Adrenal gland (tissue), 12 donors: Measurements from ENCODE around the gene TAF1B. TPM values are rescaled to one million over a fixed set of nuclear protein-coding genes. Genes with fewer than 3 reads are reported as not detected.

ENCODE experiments used
- DNase-seq, 7 donors: peaks; one replicate each; pipeline ENCODE4 v3.0.0-alpha.2; 2019 to 2020
- H3K27ac ChIP-seq, 5 donors: fragments of 200-600 bp; sonication (generic) in 4 of 5; 1 replicate in 3 of 5; 2 replicates in 2 of 5; pipeline versions ENCODE4 v1.5.1 to v1.8.0; 2016 to 2020; ENCODE audit warnings: mild to moderate bottlenecking in 1 of 5
- H3K27me3 ChIP-seq: fragments of 200-600 bp; 2 replicates; pipeline ENCODE4 v1.8.0; 2021
- H3K36me3 ChIP-seq, 2 donors: fragments of 200-600 bp; replicated peaks in 1 of 2; 1 replicate in 1 of 2; 2 replicates in 1 of 2; pipeline versions ENCODE4 v1.5.1 to v1.8.0; 2018 to 2022
- H3K4me1 ChIP-seq, 2 donors: fragments of 200-600 bp; replicated peaks in 1 of 2; 1 replicate in 1 of 2; 2 replicates in 1 of 2; pipeline versions ENCODE4 v1.5.1 to v1.8.0; 2018 to 2021
- H3K4me3 ChIP-seq, 4 donors: fragments of 200-600 bp; sonication (generic) in 3 of 4; one replicate each; pipeline ENCODE4 v1.5.1; 2016 to 2018
- H3K9me3 ChIP-seq, 3 donors: fragments of 200-600 bp; sonication (generic) in 1 of 3; replicated peaks in 1 of 3; 1 replicate in 2 of 3; 2 replicates in 1 of 3; pipeline versions ENCODE4 v1.5.1 to v1.8.0; 2016 to 2021
- POLR2A ChIP-seq, 2 donors: fragments of 450-650 bp; IDR thresholded peaks; one replicate each; pipeline ENCODE4 v1.6.1; 2017; ENCODE audit warnings: antibody characterized with exemption in 2 of 2, mild to moderate bottlenecking in 2 of 2, moderate library complexity in 1 of 2
- WGBS, 4 donors: extraction: QIAGEN DNeasy Blood & Tissue Kit in 2 of 4; methylation state at CpG; one replicate each; pipeline versions ENCODE4 v1.1.5 to v1.1.7; 2013 to 2017; 5-methylcytosine and 5-hydroxymethylcytosine counted together
- intact Hi-C, 2 donors: fragments of 100-400 bp; cut with DNase I; formaldehyde crosslinking; loops; one replicate each; pipeline versions ENCODE4 v1.14.1 to v1.15.0; 2022 to 2023
- polyA plus RNA-seq, 3 donors: library from polyadenylated mRNA; stranded (reverse); fragments of 200-250 nt in 2 of 3; fragments of 350-450 nt in 1 of 3; fragmentation: Illumina TruSeq in 1 of 3; extraction: RNeasy Lipid Tissue Mini Kit (QIAGEN cat#74804) in 1 of 3; gene quantifications; one replicate each; pipeline ENCODE4 v1.2.3, GENCODE V29; 2013 to 2014
- total RNA-seq, 9 donors: library from RNA; depleted of rRNA in 4 of 9; stranded (reverse); fragments of >200 nt in 4 of 9; fragments of 120-200 nt in 1 of 9; fragmentation: NEBNext Ultra II Directional in 1 of 9; extraction: Animal tissue kit (Norgen Biotek cat#: 25700) in 1 of 9; gene quantifications; one replicate each; pipeline versions ENCODE4 v1.1.0 to v1.2.4, GENCODE V29; 2013 to 2023
- TF ChIP-seq, protein P1 (sequence below), 6 experiments: fragments of 450-650 bp in 4 of 6; fragments of 200-600 bp in 2 of 6; sonication (generic) in 1 of 6; IDR thresholded peaks; 1 replicate in 5 of 6; 2 replicates in 1 of 6; pipeline versions ENCODE4 v1.5.1 to v1.8.0; 2016 to 2021; ENCODE audit warnings: antibody characterized with exemption in 6 of 6, mild to moderate bottlenecking in 2 of 6, moderate library complexity in 1 of 6
- donor health status: healthy with polysubstance abuse.
- donor health status: Bipolar disorder and iron deficiency.
- donor health status: DM: yes; HTN: yes; CAD: no.
- donor health status: DM: no; HTN: no; CAD: no.
- donor health status: DM: no; HTN: no; CAD: no.
- donor health status: DM: yes; HTN: yes; CAD: no.

Gene TAF1B
- total and polyA plus RNA-seq, 12 donors, result 3.1 to 21.6 (median 14.9) TPM

DNA sequence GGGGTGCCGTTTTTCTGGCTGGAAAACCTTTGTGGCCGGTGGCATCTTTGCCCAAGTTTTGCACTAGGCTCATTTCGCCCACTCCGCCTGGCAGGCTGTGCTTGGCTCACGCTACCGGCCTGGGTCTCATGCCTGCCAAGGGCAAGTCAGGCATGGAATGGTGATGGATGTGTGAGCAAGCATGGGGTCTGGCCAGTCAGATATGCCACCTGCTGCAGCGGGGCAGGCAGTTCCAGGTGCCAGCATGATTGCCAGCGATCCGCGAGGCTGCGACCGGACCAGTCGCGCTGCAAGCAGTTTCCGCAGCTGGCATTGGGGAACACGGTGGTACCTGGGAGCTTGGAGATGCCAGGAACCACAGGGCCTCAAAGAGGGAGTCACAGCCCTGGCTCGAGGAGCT, 40.6 kb downstream of the TAF1B start:
- Histone ChIP-seq H3K4me3 (no peak overlapping the region), H3K9me3 (peaks cover 0 to 8% (median 0%) of the 10 kb centered on the region in 3 donors), H3K27ac (no peak overlapping the region), H3K4me1 (peaks cover 0 to 9% of the 10 kb centered on the region in 2 donors), H3K27me3 (no peaks in the 10 kb centered on the region), H3K36me3 (no peaks in the 10 kb centered on the region)
- no peak for DNase-seq
- TF ChIP-seq, protein P1, sequence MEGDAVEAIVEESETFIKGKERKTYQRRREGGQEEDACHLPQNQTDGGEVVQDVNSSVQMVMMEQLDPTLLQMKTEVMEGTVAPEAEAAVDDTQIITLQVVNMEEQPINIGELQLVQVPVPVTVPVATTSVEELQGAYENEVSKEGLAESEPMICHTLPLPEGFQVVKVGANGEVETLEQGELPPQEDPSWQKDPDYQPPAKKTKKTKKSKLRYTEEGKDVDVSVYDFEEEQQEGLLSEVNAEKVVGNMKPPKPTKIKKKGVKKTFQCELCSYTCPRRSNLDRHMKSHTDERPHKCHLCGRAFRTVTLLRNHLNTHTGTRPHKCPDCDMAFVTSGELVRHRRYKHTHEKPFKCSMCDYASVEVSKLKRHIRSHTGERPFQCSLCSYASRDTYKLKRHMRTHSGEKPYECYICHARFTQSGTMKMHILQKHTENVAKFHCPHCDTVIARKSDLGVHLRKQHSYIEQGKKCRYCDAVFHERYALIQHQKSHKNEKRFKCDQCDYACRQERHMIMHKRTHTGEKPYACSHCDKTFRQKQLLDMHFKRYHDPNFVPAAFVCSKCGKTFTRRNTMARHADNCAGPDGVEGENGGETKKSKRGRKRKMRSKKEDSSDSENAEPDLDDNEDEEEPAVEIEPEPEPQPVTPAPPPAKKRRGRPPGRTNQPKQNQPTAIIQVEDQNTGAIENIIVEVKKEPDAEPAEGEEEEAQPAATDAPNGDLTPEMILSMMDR (IDR thresholded peaks at IDR 0.05), result no peak
- no peak for TF ChIP-seq POLR2A (IDR thresholded peaks at IDR 0.05)
- WGBS, 4 donors, result 91 to 98% (median 95%) methylated on average over 14 to 17 of the region's 17 CpGs
- intact Hi-C loops, result no loop called here

DNA sequence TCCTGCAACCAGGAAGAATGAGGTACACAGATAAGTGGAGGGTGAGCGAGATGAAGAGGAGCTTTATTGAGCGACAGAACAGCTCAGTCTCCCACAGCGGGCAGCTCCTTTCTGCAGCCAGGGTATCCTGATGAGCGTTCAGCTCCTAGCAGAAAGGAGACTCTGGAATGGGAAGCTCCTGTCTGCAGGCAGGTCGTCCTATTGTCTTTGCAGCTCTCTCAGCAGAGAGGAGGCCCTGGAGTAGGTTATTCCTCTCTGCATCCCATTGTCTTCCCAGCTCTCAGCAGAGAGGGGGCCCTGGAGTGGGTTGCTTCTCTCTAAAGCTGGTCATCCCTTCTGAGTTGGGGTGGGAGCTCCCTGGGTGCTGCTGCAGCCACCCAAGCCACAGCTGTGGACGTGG, 41.2 kb downstream of the TAF1B start:
- peaks cover 0 to 8% (median 0%) of the 10 kb centered on the region in 3 donors for H3K9me3 ChIP-seq
- peaks cover 0 to 9% of the 10 kb centered on the region in 2 donors for H3K4me1 ChIP-seq
- H3K27ac ChIP-seq, result no peak overlapping the region
- WGBS, 4 donors, result 96 to 100% (median 98%) methylated on average over 6 of the region's 6 CpGs
- DNase-seq, result no peak
- no peaks in the 10 kb centered on the region for H3K27me3 ChIP-seq
- H3K36me3 ChIP-seq, result no peaks in the 10 kb centered on the region
- no peak for TF ChIP-seq POLR2A (IDR thresholded peaks at IDR 0.05)
- TF ChIP-seq, protein P1 (IDR thresholded peaks at IDR 0.05), result no peak
- intact Hi-C loops, result no loop called here
- H3K4me3 ChIP-seq, result no peak overlapping the region

DNA sequence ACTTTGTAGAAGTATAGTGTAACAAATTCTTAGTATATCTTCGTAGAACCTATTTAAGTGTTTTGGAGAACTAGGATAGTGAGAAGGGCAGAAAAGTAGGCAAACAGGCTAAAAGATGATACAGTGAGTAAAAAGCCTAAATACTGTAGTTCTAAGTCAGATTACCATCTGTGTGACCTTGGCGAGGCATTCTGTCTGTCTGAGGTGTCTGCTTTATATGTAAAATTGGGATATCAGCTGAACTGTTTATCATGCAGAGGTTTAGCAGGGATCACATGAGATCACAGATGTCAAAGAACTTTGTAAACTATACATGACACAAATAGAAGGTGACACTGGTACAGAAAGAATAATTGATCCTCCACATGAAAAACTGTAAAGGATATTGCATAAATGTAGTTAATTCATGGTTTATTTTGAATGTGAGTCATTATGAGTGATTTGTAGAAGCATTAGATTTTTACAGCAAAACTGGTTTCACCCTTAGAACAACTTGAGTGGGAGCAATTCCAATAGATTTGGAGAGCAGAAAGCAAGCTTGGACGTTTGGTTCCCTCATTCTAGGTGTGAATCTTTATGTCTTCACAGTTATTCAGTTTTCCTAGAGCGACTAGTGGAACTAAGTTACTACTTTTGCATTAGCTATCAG, 41.9 kb downstream of the TAF1B start:
- no peak overlapping the region for H3K27ac ChIP-seq
- WGBS, 4 donors, result 73 to 77% (median 75%) methylated on average over 4 of the region's 4 CpGs
- peak in 1 of 7 donors; percentile 13 for DNase-seq
- intact Hi-C loops, result no loop called here
- H3K4me1 ChIP-seq, result peaks cover 0 to 9% of the 10 kb centered on the region in 2 donors
- TF ChIP-seq, protein P1 (IDR thresholded peaks at IDR 0.05), result no peak
- TF ChIP-seq POLR2A (IDR thresholded peaks at IDR 0.05), result no peak
- no peaks in the 10 kb centered on the region for H3K36me3 ChIP-seq
- no peak overlapping the region for H3K4me3 ChIP-seq
- no peaks in the 10 kb centered on the region for H3K27me3 ChIP-seq
- peaks cover 0 to 8% (median 0%) of the 10 kb centered on the region in 3 donors for H3K9me3 ChIP-seq

DNA sequence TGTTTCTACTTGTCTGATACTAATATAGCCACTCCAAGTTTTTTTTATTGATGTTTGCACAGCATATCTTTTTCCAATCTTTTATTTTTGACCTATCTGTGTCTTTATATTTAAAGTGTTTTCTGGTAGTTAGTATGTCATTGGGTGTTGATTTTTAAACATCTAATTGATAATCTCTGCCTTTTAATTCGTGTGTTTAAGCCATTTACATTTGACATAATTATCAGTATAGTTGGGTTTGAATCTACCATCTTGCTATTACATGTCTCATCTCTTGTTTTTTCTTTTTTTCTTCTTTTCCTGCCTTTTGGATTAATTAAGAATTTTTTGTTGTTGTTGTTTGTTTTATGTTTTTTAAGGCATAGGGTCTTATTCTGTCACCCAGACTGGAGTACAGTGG, 44.2 kb downstream of the TAF1B start:
- 95 to 100% (median 99%) methylated on average over 1 of the region's 1 CpG for WGBS, 4 donors
- no peak overlapping the region for H3K27ac ChIP-seq
- no peaks in the 10 kb centered on the region for H3K27me3 ChIP-seq
- TF ChIP-seq POLR2A (IDR thresholded peaks at IDR 0.05), result no peak
- TF ChIP-seq, protein P1 (IDR thresholded peaks at IDR 0.05), result no peak
- no peaks in the 10 kb centered on the region for H3K36me3 ChIP-seq
- intact Hi-C loops, result no loop called here
- H3K9me3 ChIP-seq, result peaks cover 0 to 8% (median 0%) of the 10 kb centered on the region in 3 donors
- DNase-seq, result no peak
- H3K4me1 ChIP-seq, result peaks cover 0 to 9% of the 10 kb centered on the region in 2 donors
- no peak overlapping the region for H3K4me3 ChIP-seq
